Suprapubic skin (tissue), 4 donors: Measurements from ENCODE around the gene PDLIM3. TPM values are rescaled to one million over a fixed set of nuclear protein-coding genes. Genes with fewer than 3 reads are reported as not detected.

Experiments
- DNase-seq, 2 donors: peaks; one replicate each; pipeline ENCODE4 v3.0.0-alpha.2; 2019; ENCODE audit warnings: low spot score in 2 of 2
- H3K27ac ChIP-seq: fragments of 200-600 bp; sonication (generic); one replicate; pipeline ENCODE4 v1.5.1; 2019
- H3K27me3 ChIP-seq: fragments of 200-600 bp; sonication (generic); one replicate; pipeline ENCODE4 v1.5.1; 2019
- H3K36me3 ChIP-seq: fragments of 200-600 bp; sonication (generic); one replicate; pipeline ENCODE4 v1.5.1; 2019
- H3K4me1 ChIP-seq: fragments of 200-600 bp; sonication (generic); one replicate; pipeline ENCODE4 v1.5.1; 2019
- H3K4me3 ChIP-seq: fragments of 200-600 bp; sonication (generic); one replicate; pipeline ENCODE4 v1.5.1; 2019; ENCODE audit warnings: mild to moderate bottlenecking
- H3K9me3 ChIP-seq: fragments of 200-600 bp; sonication (generic); one replicate; pipeline ENCODE4 v1.5.1; 2019
- EP300 ChIP-seq: sonication (generic); formaldehyde crosslinking; IDR thresholded peaks from one replicate; pipeline ENCODE4 v1.6.1; 2017; ENCODE audit warnings: antibody characterized with exemption
- POLR2A ChIP-seq, 2 donors: fragments of 450-650 bp; IDR thresholded peaks; one replicate each; pipeline ENCODE4 v1.6.1; 2017; ENCODE audit warnings: antibody characterized with exemption in 2 of 2, mild to moderate bottlenecking in 2 of 2, moderate library complexity in 2 of 2
- POLR2AphosphoS5 ChIP-seq, 3 donors: sonication (generic); formaldehyde crosslinking; IDR thresholded peaks; one replicate each; pipeline ENCODE4 v1.6.1; 2017; ENCODE audit warnings: antibody characterized with exemption in 3 of 3
- WGBS: methylation state at CpG from one replicate; pipeline ENCODE4 v1.1.5; 2018; 5-methylcytosine and 5-hydroxymethylcytosine counted together
- total RNA-seq, 4 donors: library from RNA; depleted of rRNA; stranded (reverse); fragments of >200 nt; gene quantifications; one replicate each; pipeline ENCODE4 v1.1.0, GENCODE V29; 2016
- TF ChIP-seq, protein P1 (sequence below), 2 donors: fragments of 200-600 bp in 1 of 2; fragments of 450-650 bp in 1 of 2; sonication (generic) in 1 of 2; IDR thresholded peaks; one replicate each; pipeline ENCODE4 v1.5.1; 2016 to 2019; ENCODE audit warnings: antibody characterized with exemption in 2 of 2, mild to moderate bottlenecking in 1 of 2, moderate library complexity in 1 of 2

The PDLIM3 gene
- total RNA-seq, 4 donors from 2014 or later = 13.9 to 31.4 (median 23.1) TPM

GRCh38 chr4:185467101-185467500, 68.2 kb downstream of the PDLIM3 start:
- no peak overlapping the region for H3K4me3 ChIP-seq
- no peak for DNase-seq
- TF ChIP-seq POLR2AphosphoS5 (IDR thresholded peaks at IDR 0.05) (no peak), POLR2A (IDR thresholded peaks at IDR 0.05) (no peak), EP300 (no peak)
- TF ChIP-seq, protein P1, sequence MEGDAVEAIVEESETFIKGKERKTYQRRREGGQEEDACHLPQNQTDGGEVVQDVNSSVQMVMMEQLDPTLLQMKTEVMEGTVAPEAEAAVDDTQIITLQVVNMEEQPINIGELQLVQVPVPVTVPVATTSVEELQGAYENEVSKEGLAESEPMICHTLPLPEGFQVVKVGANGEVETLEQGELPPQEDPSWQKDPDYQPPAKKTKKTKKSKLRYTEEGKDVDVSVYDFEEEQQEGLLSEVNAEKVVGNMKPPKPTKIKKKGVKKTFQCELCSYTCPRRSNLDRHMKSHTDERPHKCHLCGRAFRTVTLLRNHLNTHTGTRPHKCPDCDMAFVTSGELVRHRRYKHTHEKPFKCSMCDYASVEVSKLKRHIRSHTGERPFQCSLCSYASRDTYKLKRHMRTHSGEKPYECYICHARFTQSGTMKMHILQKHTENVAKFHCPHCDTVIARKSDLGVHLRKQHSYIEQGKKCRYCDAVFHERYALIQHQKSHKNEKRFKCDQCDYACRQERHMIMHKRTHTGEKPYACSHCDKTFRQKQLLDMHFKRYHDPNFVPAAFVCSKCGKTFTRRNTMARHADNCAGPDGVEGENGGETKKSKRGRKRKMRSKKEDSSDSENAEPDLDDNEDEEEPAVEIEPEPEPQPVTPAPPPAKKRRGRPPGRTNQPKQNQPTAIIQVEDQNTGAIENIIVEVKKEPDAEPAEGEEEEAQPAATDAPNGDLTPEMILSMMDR (IDR thresholded peaks at IDR 0.05) = no peak
- WGBS = 71% methylated on average over 4 of the region's 4 CpGs
- no peaks in the 10 kb centered on the region for H3K36me3 ChIP-seq
- H3K27me3 ChIP-seq = no peaks in the 10 kb centered on the region
- H3K9me3 ChIP-seq = no peaks in the 10 kb centered on the region
- H3K27ac ChIP-seq = no peak overlapping the region
- peaks cover 14% of the 10 kb centered on the region for H3K4me1 ChIP-seq

DNA sequence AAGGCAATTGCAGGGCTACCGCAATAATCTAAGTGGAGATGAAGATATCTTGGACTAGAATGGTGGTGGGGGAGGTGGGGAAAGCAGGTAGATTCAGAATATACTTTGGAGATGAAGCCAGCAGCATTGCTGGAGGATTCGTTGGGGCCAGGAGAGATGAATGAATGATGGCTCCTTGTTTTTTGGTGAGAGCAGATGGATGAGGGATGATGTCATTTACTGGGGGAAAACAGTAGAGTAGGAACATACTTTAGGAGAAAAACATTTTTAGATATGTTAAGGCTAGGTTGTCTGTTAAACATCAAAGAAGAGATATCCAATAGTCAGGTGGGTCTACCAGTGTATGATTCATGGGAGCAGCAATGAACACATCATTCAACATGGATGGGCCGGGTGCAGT, 69.6 kb downstream of the PDLIM3 start:
- TF ChIP-seq EP300 = no peak
- TF ChIP-seq, protein P1 (IDR thresholded peaks at IDR 0.05) = no peak
- TF ChIP-seq POLR2A (IDR thresholded peaks at IDR 0.05) = no peak
- TF ChIP-seq POLR2AphosphoS5 (IDR thresholded peaks at IDR 0.05) = no peak
- Histone ChIP-seq H3K9me3 (no peaks in the 10 kb centered on the region), H3K4me3 (no peak overlapping the region), H3K4me1 (peaks cover 6% of the 10 kb centered on the region), H3K27ac (no peak overlapping the region), H3K36me3 (no peaks in the 10 kb centered on the region), H3K27me3 (no peaks in the 10 kb centered on the region)
- 89% methylated on average over 3 of the region's 3 CpGs for WGBS
- no peak for DNase-seq

DNA sequence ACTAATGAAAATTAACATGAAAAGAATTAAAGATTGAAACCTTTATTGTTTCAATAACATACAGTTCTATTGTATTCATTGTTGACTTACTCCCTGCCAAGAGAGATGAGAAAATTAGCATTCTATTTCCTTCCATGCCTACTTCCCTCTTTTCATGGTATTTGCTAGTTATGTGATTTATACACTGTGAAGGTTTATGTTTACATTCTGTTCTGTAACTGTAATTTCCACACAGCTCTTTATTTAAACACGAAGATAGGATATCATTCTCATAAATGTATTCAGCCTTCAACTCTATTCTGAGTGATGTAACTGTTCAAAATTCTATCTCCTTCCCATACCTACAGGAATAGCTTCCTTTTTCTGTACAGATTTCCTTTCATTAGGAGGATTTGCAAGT, 70.4 kb downstream of the PDLIM3 start:
- WGBS = 48% methylated on average over 1 of the region's 1 CpG
- H3K36me3 ChIP-seq = no peaks in the 10 kb centered on the region
- no peak for TF ChIP-seq POLR2AphosphoS5 (IDR thresholded peaks at IDR 0.05)
- no peak for TF ChIP-seq POLR2A (IDR thresholded peaks at IDR 0.05)
- TF ChIP-seq EP300 = no peak
- H3K27me3 ChIP-seq = no peaks in the 10 kb centered on the region
- H3K9me3 ChIP-seq = no peaks in the 10 kb centered on the region
- DNase-seq = no peak
- no peak overlapping the region for H3K4me3 ChIP-seq
- H3K27ac ChIP-seq = no peak overlapping the region
- H3K4me1 ChIP-seq = no peaks in the 10 kb centered on the region

DNA sequence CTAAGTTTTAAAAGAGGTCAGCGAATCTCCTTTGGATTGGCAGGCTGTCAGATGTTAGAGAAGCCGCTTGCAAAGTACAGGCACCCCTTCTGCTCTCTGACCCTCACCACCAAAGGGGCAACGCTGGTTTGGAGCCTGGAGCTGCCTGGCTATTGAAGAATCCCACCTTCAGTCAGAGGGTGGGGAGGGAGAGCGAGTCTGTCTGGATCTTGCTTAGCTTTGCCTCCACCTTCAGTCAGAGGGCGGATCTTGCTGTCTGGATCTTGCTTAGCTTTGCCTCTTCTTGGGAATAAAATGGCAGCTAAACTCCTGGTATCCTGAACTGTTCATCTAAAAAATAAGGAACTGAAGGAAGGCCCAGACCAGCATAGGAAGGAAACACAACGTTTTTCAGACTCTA, 71.1 kb downstream of the PDLIM3 start:
- 65% methylated on average over 6 of the region's 6 CpGs for WGBS
- Histone ChIP-seq H3K27me3 (no peaks in the 10 kb centered on the region), H3K27ac (no peak overlapping the region), H3K36me3 (no peaks in the 10 kb centered on the region), H3K9me3 (no peaks in the 10 kb centered on the region), H3K4me3 (no peak overlapping the region), H3K4me1 (no peaks in the 10 kb centered on the region)
- TF ChIP-seq EP300 = no peak
- TF ChIP-seq, protein P1 (IDR thresholded peaks at IDR 0.05) = no peak
- no peak for DNase-seq

DNA sequence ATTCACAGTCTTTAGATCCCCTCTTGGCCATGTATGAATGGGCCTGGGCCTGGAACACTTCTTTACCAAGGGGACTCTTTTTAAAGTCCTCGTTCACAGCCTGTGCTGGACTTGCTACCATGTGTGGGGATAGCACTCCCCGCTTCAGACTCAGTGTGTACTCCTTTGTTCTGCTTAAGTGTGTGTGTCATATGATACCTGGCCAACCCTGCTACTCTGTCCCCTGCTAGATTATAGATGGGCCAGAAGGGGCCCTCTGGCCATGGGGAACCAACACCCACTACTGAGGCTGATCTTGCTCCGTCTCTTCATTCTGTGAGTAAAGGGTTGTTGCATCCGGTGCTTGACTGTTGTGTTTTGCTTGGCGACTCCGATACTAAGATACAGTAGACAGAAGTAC, 71.8 kb downstream of the PDLIM3 start:
- Histone ChIP-seq H3K27me3 (no peaks in the 10 kb centered on the region), H3K27ac (no peak overlapping the region), H3K4me1 (no peaks in the 10 kb centered on the region), H3K9me3 (no peaks in the 10 kb centered on the region), H3K36me3 (no peaks in the 10 kb centered on the region), H3K4me3 (no peak overlapping the region)
- no peak for TF ChIP-seq POLR2A (IDR thresholded peaks at IDR 0.05)
- no peak for TF ChIP-seq EP300
- TF ChIP-seq, protein P1 (IDR thresholded peaks at IDR 0.05) = no peak
- no peak for TF ChIP-seq POLR2AphosphoS5 (IDR thresholded peaks at IDR 0.05)
- DNase-seq = no peak
- 97% methylated on average over 6 of the region's 6 CpGs for WGBS

DNA sequence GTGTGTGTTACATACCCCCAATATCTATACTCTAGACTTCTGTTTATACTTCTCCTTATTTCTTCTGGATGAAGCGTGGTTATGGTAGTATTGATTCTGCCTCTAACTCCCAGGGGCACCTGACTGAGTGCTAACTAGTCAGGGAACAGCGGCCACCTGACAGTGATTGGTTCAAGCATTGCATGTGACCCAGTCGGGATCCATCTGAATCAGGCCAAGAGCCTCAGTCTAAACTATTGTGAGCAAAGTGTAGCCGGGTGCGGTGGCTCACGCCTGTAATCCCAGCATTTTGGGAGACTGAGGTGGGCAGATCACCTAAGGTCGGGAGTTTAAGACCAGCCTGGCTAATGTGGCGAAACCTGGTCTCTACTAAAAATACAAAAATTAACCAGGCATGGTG, 73.7 kb downstream of the PDLIM3 start:
- no peaks in the 10 kb centered on the region for H3K4me1 ChIP-seq
- H3K9me3 ChIP-seq = no peaks in the 10 kb centered on the region
- no peak overlapping the region for H3K4me3 ChIP-seq
- H3K27ac ChIP-seq = no peak overlapping the region
- TF ChIP-seq POLR2AphosphoS5 (IDR thresholded peaks at IDR 0.05) (no peak), EP300 (no peak), POLR2A (IDR thresholded peaks at IDR 0.05) (no peak)
- TF ChIP-seq, protein P1 (IDR thresholded peaks at IDR 0.05) = no peak
- DNase-seq = no peak
- no peaks in the 10 kb centered on the region for H3K27me3 ChIP-seq
- 93% methylated on average over 8 of the region's 8 CpGs for WGBS
- H3K36me3 ChIP-seq = no peaks in the 10 kb centered on the region
